Esophagus mucosa (tissue), 1 donor: ENCODE measurements around the gene NOP14. TPM values are rescaled to one million over a fixed set of nuclear protein-coding genes. Genes with fewer than 3 reads are reported as not detected.
A peak's percentile ranks its signal among the peaks of the same experiment; 100 is the strongest.
"Not testable (repeated sequence)": the region's sequence is repeated elsewhere in the genome, so short reads cannot be mapped to it uniquely, and the experiment has no call there.

Experiments
- ATAC-seq: fragments of 200-7000 bp; cut with Tn5 transposase; one replicate; pipeline ENCODE4 v1.9.1; 2020
- total RNA-seq: library from RNA; stranded (reverse); gene quantifications from one replicate; pipeline ENCODE4 v1.2.4, GENCODE V29; 2023
- donor health status: DM: yes; HTN: yes; CAD: no.

The NOP14 gene
- total RNA-seq, 1 donor from 2014 or later, result 28.7 TPM

DNA sequence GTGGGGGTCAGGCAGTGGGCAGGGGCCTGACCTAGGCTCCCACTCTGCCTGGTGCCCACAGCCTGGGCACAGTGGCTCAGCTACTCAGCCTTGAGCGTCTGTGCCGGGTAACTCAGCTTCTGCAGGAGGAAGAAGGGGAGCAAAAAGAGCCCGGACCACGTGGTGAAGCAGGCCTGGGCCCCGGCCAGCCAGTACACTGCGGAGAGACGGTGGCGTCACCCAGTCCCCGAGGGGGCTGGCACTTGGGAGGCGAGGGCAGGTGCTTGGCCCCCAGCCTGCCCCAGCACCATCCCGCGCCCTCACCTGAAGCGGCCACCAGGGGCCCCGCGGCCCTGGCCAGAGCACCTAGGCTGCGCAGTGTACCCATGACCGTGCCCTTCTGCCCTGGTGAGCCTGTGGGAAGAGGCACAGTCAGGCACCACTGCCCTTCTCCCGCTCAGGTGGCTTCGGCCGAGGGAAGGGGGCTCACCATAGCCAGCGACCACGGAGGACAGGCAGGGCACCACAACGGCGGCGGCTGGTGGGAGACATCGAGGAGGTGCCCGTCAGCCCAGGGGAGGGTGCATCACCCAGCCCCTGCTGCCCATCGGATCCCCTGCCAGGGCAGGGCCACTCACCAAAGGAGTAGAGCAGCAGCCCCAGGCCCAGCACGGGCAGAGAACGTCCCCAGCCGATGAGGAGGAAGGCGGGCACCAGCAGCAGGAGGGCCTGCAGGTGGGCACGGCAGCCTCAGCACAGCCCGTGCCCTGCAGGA is 32.3 kb downstream of the NOP14 start:
- no peak for ATAC-seq

DNA sequence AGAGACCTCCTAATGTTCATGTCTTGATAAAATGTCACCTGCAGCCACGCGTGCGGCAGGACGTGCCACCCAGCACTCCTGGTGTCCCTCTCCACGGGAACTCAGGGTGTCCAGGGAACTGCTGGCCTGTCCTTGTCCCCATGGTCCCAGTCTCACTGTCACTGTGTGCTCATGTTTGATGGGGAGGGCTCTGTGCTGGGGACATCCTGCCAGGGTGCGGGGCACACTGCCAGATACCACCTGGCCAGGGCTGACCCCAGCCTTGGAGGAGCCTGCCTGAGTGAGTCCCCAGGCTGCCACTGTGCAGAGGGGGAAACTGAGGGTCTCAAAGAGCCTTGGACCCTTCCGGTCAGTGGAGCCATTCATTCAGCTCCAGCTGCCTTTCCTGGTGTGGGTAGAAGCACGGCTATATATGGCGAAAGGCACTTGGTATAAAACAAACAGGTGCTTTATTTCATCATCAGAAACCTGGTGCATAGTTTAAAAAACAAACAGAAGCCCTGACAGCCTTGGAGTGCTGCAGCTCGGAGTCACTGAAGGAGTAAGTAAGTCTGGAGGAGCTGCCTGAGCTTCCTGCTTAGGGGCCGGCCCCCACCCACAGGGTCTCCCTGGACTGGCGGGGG is 33.0 kb downstream of the NOP14 start:
- no peak for ATAC-seq

DNA sequence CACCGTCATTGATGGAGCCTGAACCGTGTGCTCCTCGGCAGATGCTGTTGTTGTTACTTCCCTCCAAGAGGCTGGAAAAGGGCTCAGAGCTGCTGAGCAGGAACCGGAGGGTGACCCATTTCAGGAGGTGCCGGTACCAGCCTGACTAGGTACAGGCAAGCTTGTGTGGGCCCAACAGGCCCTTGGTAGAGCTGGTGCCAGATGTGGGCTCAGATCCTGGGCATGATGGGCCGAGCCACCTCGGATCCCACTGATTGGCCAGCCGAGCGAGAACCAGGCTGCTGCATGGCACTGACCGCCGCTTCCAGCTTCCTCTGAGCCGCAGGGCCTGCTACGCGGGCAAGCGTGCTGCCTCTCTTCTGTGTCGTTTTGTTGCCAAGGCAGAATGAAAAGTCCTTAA is 33.7 kb downstream of the NOP14 start:
- no peak for ATAC-seq

DNA sequence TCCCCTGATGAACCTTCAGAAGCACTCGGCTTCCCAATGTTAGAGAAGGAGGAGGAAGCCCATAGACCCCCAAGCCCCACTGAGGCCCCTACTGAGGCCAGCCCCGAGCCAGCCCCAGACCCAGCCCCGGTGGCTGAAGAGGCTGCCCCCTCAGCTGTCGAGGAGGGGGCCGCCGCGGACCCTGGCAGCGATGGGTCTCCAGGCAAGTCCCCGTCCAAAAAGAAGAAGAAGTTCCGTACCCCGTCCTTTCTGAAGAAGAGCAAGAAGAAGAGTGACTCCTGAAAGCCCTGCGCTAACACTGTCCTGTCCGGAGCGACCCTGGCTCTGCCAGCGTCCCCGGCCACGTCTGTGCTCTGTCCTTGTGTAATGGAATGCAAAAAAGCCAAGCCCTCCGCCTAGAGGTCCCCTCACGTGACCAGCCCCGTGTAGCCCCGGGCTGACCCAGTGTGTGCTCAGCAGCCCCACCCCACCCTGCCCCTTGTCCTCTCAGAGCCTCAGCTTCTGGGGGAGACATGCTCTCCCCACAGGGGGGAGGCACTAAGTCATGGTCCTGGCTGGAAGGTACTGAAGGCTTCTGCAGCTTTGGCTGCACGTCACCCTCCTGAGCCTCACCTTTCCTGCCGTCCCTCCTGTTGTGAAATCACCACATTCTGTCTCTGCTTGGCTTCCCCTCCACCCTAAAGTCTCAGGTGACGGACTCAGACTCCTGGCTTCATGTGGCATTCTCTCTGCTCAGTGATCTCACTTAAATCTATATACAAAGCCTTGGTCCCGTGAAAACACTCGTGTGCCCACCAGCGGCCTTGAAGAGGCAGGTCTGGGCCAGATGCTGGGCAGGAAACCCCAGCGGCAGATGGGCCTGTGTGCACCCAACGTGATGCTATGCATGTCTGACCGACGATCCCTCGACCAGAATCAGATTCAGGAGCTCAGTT is 34.7 kb downstream of the NOP14 start:
- no peak for ATAC-seq

DNA sequence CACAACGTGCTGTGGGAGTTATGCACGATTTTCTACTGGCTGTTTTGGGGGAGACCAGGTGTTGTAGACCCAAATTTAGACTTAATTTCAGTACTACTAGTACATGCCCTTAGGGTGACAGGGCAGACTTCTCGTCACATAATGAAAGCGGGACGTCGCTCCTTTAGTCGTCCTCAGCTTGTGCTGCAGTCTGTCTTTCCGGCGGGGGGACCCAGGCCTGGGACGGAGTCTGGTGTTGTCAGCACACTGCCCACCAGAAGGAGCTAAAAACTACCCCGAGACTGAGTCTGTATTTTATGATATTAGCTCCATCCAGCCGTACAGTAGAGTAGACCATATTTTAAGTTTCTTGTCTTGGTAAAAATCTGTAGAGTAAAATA is 35.5 kb downstream of the NOP14 start:
- ATAC-seq, result no peak

DNA sequence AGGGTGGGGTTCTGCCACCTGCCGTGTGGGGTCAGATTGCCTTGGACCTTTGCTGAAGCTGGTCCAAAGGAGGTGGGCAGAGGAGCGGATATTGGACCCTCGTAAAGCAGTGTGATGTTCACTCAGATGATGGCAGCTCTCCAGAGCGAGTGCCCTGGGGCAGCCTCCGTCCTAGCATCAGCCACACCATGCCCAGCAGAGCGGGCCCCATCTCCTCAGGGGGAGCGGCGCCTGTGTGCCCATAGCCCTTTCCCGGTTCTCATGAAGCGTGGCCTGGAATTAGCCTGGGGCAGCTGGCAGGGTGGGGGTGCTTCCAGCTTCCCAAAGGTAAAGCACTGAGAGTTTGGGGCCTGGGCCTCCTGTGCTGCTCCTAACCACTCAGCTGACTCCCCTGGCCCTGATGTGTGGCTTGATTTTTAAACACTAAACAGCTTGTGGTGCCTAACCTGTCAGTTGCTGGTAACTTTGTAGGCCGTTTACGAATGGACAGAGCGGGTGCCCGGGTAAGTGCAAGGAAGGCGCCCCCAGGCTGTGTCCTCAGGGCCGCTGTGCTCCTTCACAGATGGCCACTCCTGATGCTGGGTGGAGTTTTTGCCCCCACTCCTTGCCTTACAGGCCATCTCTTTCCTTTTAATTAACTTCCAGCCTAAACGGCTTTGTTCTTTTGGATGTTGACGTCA is 36.0 kb downstream of the NOP14 start:
- ATAC-seq, result no peak

DNA sequence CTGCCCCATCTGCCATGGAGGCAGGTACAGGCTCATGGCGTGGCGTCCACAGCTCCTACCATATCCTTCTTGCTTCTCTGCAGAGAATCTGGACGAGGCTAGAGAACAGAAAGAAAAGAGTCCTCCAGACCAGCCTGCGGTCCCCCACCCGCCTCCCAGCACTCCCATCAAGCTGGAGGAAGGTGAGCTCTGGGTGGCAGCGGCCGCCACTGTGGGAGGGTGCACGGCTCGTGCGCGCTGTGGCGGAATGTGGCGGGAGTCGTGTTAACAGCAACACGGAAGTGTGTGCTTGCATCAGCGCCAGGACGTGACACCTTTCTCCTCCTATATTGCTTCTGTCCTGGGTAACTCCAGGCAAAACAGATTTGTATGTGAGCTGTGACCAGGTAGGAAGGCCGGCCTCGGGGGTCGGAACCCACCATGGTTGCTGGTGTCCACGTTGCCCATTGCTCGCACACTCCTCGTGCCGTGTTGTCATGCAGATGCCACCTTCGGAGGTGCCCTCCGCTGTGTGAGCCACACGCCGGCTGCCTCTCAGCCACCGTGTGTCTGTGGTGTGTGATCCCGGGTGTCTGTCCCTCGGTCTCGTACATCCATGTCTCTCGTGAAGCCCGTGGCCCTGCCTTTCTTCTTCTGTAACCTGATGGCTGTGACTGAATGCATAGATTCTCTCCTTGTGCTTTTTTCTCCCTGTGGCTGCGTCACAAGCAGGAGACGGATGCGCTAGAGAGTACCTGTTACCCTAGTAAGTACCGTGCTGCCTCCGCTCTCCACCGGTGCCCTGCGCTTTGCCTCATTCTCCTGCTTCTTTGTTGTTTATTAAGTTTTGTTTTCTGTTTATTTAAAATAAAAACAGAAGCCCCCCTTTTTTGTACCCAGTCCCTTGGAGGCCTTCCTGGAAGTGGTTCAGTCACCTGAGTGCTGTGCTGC is 37.0 kb downstream of the NOP14 start:
- no peak for ATAC-seq

DNA sequence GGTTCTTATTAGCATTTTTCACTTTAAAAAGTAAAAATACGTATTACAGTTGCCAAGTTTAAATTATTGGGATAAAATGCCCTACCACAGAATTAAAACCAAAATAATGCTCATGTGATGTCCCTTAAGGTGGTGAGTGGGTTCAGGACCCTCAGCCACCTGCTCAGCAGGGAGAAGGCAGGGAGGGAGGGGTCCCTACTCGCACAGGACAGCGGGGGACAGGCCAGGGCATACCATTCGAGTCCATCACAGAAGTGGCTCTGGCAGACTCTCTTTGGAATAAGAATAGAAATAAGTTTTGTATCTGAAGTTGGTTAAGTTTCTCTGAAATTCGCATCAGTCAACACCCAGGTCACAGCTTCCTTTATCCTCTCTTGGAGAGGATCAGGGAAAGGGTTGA is 37.7 kb downstream of the NOP14 start:
- ATAC-seq, result no peak

DNA sequence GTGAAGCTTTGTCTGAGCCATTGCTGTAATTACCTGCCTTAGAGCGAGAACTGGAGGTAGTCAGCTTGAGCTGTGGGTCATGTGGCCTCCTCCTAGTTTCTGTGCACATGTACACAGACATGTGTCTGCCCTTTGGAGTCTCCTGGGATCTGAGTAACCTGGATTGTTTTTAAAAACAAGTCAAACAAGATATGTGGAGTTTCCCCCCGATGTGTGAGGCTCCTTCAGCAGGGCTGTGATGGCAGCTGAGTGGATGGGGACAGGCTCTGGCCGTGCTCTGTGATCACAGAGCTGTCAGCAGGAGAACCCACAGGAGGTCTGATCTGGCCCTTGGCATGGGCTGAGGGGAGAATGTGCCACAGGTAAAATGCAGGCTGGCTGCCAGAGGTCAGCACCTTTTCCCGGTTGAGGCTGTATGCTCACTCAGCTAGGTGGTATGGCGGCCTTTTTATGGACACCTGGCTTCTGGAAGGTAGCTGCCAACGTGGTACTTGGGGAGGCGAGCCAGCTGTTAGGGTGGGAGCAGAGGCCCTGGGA is 38.4 kb downstream of the NOP14 start:
- ATAC-seq, result peak; percentile 54

DNA sequence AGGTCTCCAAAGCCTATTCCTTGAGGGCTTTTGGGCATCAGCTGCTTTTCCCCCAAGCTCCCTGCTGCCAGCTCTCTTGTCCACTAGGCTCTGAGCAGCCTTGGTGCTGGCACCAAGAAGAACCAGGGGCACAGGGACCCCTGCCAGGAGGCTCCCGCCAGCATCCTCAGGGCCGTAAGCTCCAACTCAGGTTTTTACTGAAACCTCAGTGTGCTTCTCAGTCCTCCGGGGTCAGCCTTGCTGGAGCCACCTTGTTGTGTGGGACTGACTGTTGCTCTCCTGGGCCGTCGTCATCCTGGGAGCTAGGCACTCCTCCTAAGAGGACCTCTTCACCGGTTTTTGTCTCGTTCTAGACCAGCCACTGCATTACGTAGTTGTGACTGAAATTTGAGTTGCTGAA is 38.9 kb downstream of the NOP14 start:
- ATAC-seq, result no peak

DNA sequence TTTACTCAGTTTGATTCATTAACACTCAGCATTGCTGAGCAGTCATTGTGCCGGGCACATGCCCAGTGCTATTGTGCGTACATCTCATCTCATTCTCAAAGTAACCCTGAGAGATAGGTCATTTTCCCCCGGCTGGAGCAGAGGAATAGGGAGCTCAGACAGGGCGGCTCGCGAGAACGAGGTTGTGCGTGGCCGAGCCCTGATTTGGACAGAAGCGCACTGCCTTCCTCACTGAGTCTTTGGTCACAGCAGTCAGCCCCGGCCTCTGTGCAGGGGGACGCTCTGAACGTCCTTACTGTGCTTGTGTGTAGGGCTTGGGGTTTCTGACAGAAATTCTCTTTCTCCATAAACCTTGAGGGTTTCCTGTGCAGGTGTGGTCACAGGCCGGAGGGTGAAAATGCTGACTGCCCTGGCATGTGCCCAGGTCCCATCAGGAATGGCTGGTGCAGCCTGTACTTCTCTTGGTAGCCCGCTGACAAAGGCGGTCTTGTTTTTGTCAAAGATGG is 39.5 kb downstream of the NOP14 start:
- ATAC-seq, result peak; percentile 53

DNA sequence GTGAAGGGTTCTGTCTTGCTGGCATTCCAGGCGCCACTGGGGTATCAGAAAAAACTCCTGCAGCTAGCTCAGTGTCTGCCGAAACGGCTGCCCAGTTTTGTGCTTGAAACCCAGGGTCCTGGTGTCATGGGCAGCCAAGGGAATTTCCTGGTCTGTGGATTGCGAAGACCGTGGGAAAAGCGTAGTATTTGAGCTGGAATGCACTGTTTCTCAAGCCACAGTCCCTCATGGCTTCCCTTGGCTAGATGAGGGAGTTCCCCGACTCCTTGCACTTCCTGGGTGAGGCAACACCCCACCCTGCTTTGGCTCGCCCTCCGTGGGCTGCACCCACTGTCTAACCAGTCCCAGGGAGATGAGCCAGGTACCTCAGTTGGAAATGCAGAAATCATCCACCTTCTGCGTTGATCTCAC is 40.1 kb downstream of the NOP14 start:
- ATAC-seq, result peak; percentile 54

DNA sequence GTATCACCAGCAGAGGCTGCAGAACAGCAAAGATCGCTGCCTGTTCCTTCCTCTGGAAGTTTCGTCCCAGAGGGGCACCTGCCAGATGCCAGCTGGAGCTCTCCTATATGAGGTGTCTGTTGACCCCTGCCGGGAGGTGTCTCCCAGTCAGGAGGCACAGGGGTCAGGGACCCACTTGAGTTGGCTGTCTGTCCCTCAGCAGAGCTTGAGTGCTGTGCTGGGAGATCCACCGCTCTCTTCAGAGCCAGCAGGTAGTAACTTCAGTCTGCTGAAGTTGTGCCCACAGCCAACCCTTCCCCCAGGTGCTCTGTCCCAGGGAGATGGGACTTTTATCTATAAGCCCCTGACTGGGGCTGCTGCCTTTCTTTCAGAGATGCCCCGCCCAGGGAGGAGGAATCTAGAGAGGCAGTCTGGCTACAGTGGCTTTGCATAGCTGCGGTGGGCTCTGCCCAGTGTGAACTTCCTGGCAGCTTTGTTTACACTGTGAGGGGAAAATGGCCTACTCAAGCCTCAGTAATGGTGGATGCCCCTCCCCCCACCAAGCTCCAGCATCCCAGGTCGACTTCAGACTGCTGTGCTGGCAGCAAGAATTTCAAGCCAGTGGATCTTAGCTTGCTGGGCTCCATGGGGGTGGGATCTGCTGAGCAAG is 40.6 kb downstream of the NOP14 start:
- not testable (repeated sequence) for ATAC-seq

DNA sequence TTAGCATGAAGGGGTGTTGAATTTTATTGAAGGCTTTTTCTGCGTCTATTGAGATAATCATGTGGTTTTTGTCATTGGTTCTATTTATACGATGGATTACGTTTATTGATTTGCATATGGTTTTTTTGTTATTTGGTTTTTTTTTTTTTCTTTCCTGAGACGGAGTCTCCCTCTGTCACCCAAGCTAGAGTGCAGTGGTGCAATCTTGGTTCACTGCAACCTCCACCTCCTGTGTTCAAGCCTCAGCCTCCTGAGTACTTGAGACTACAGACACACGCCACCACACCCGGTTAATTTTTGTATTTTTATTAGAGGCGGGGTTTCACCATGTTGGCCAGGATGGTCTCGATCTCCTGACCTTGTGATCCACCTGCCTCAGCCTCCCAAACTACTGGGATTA is 44.5 kb downstream of the NOP14 start:
- ATAC-seq, result not testable (repeated sequence)

DNA sequence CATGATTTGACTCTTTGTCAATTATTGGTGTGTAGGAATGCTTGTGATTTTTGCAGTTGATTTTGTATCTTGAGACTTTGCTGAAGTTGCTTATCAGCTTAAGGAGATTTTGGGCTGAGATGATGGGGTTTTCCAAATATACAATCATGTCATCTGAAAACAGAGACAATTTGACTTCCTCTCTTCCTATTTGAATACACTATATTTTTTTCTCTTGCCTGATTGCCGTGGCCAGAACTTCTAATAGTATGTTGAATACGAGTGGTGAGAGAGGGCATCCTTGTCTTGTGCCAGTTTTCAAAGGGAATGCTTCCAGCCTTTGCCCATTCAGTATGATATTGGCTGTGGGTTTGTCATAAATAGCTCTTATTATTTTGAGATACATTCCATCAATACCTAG is 44.9 kb downstream of the NOP14 start:
- ATAC-seq, result not testable (repeated sequence)

DNA sequence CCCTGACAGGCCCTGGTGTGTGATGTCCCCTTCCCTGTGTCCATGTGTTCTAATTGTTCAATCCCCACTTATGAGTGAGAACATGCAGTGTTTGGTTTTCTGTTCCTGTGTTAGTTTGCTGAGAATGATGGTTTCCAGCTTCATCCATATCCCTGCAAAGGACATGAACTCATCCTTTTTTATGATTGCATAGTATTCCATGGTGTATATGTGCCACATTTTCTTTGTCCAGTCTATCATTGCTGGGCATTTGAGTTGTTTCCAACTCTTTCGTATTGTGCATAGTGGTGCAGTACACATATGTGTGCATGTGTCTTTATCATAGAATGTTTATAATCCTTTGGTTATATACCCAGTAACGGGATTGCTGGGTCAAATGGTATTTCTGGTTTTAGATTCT is 46.5 kb downstream of the NOP14 start:
- ATAC-seq, result not testable (repeated sequence)

DNA sequence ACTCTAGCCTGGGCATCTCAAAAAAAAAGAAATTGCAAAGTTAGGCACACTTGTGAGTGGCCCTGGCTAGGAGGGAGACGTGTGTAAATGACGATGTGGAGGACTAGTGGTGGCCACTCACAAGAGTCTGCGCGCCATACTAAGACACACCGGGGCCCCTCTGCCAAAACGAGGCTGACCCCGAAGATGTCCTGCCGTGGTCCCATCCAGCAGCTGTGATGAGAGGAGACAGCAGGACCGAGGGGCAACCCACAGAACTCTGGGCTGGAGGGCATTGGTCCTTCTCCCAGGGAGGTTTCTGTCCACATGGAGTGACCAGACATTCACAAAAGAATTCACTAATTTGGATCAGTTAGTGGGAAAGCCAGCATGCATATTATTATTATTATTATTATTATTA is 47.4 kb downstream of the NOP14 start:
- no peak for ATAC-seq

DNA sequence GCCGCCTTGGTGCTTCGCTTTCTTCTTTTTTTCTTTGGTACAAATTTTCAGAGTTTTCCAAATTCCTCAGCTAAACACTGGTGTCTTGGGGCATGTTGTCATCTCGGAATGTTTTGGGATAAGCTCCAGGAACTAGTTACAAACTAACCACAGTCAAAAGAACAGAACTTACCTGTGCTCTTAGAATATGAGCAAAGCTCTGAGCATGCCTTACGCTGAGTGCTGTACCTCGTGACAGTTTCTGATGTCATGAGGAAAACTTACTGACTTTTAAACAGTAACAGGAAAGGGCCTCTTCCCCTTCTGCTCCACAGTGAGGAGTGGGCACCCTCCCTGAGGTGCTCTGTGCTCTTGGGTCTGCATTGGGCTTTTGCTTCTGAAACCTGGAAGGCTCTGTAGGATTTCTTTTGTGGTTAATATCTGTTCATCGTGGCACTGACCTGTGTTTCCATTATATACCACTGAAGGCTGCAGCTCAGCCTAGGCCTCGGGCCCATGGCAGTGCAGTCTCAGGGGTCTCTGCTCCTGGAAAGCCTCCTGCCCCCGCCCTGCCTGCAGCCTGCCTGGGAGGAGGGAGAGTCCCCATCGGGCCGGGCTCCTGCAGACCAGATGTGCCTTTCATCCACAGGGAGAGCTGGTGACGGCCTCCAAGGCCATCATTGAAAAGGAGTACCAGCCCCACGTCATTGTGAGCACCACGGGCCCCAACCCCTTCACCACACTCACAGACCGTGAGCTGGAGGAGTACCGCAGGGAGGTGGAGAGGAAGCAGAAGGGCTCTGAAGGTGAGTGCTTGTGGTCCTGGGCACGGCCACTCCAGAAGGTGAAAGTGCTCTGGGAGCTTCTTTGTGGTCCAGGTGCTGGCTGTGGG is 48.7 kb downstream of the NOP14 start:
- ATAC-seq, result no peak

DNA sequence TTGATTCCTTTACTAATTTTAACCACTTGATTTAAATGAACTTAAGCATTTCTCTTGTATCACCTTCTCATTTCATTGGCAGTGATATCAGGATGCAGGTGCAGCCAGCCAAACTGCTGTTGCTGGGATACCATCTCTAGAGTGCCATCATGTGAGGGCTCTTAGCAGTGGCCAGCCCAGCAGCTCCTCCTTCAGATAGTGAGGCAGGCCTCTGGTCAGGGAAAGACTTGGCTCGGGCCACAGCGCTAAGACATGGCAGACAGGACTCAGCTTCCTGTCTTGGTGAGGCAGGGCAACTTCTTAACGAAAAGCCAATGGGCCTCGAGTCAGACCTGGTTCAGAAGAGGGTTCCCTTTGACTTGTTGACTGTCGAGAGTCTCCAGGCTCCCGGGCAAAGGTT is 50.0 kb downstream of the NOP14 start:
- peak; percentile 31 for ATAC-seq

DNA sequence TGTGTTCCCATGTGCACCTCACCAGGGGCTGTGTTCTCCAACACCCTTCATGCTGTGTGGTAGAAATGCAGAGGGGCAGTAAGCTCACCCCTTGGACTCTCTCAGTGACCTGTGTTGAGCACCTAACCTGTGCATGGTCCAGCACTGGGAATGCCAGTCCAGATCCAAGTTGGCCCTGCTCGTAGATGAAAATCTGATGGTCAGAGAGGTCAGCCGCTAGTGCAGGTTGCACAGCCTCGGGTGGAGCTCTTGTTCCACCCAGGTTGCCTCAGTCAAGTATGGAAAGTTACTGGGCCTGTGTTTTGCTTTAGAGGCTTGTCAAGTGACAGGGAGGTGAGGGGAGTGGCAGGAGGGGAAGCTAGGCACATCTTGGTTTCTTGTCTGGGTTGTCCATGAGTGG is 51.3 kb downstream of the NOP14 start:
- no peak for ATAC-seq
